ENCODE data around the gene HOXC13.

Gene HOXC13

GRCh38 chr12:53938326-53939140, at the start of gene HOXC13:
Gene HOXC13, plus strand, starts transcription at chr12:53938831. Its CDS starts 76 bp downstream, at chr12:53938907.
- DNase-seq = peak; percentile 95

- DNase-seq = no peak
These were observed 48.5 kb upstream of the HOXC13 start for GRCh38 chr12:53890081-53890480.

- no peak for DNase-seq
These were observed 45.8 kb upstream of the HOXC13 start for GRCh38 chr12:53892762-53893395.

GRCh38 chr12:53899230-53899629, 39.4 kb upstream of the HOXC13 start:
- no peak for DNase-seq

GRCh38 chr12:53907103-53907502, 31.5 kb upstream of the HOXC13 start:
- DNase-seq = no peak

- DNase-seq = no peak
These were observed 21.6 kb upstream of the HOXC13 start for GRCh38 chr12:53916788-53917655.

- DNase-seq = peak; percentile 17
These were observed 13.9 kb upstream of the HOXC13 start for GRCh38 chr12:53924521-53925405.

GRCh38 chr12:53927220-53928029, 11.2 kb upstream of the HOXC13 start:
- DNase-seq = no peak

- DNase-seq = no peak
These were observed 10.4 kb upstream of the HOXC13 start for GRCh38 chr12:53928054-53928835.

GRCh38 chr12:53929527-53929926, 9.1 kb upstream of the HOXC13 start:
- no peak for DNase-seq

GRCh38 chr12:53930591-53931255, 7.9 kb upstream of the HOXC13 start:
- DNase-seq = no peak

- DNase-seq = no peak
These were observed 6.6 kb upstream of the HOXC13 start for GRCh38 chr12:53931844-53932581.

GRCh38 chr12:53932915-53933314, 5.7 kb upstream of the HOXC13 start:
- no peak for DNase-seq

- no peak for DNase-seq
These were observed 3.0 kb upstream of the HOXC13 start for GRCh38 chr12:53935383-53936341.

GRCh38 chr12:53937099-53937498, 1.5 kb upstream of the HOXC13 start:
- DNase-seq = no peak

- DNase-seq = no peak
These were observed 870 bp upstream of the HOXC13 start for GRCh38 chr12:53937596-53938325.

All from NCI-H1105 (cell line).